ENCODE results near the gene MSI2.

DNA sequence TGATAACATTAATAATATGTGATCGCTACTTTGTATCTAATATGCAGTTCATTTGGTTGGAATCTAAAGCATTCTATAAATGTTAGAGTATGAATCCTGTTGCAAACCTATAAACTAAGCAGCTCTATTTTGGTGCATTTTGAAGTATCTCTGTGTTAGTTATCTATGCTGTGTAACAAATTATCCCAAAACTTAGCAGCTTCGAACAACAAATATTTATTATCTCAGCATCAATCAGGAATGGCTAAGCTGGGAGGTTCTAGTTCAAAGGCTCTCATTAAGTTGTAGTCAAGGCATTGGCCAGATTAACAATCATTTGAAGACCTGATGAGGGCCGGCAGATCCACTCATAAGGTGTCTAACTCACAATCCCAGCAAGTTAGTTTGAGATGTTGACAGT is 10.1 kb upstream of the MSI2 start:
- TF ChIP-seq, protein P1, sequence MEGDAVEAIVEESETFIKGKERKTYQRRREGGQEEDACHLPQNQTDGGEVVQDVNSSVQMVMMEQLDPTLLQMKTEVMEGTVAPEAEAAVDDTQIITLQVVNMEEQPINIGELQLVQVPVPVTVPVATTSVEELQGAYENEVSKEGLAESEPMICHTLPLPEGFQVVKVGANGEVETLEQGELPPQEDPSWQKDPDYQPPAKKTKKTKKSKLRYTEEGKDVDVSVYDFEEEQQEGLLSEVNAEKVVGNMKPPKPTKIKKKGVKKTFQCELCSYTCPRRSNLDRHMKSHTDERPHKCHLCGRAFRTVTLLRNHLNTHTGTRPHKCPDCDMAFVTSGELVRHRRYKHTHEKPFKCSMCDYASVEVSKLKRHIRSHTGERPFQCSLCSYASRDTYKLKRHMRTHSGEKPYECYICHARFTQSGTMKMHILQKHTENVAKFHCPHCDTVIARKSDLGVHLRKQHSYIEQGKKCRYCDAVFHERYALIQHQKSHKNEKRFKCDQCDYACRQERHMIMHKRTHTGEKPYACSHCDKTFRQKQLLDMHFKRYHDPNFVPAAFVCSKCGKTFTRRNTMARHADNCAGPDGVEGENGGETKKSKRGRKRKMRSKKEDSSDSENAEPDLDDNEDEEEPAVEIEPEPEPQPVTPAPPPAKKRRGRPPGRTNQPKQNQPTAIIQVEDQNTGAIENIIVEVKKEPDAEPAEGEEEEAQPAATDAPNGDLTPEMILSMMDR (IDR thresholded peaks at IDR 0.05): no peak
- no peak for TF ChIP-seq EZH2 (IDR thresholded peaks at IDR 0.05; ENCODE audit: borderline replicate concordance, insufficient read depth, low read depth, low read length, poor library complexity, severe bottlenecking)

All from B cell (primary cell).